ENCODE data around the gene ZNF316. TPM values are rescaled to one million over a fixed set of nuclear protein-coding genes. Genes with fewer than 3 reads are reported as not detected.

ZNF316 gene
- total RNA-seq, 4 donors from 2014 or later, result 20.8 to 58.6 (median 30.6) TPM

- no peaks in the 10 kb centered on the region for H3K9me3 ChIP-seq
- WGBS, result 90% methylated on average over 11 of the region's 15 CpGs
- H3K27me3 ChIP-seq, result no peaks in the 10 kb centered on the region
- no peak overlapping the region for H3K27ac ChIP-seq
- no peak for TF ChIP-seq CTCF (IDR thresholded peaks at IDR 0.05)
- TF ChIP-seq POLR2A (IDR thresholded peaks at IDR 0.05), result no peak
- TF ChIP-seq POLR2AphosphoS5 (IDR thresholded peaks at IDR 0.05), result no peak
- no peak for TF ChIP-seq EP300 (IDR thresholded peaks at IDR 0.05)
- no peak overlapping the region for H3K4me3 ChIP-seq
- H3K36me3 ChIP-seq, result peaks cover 95% of the 10 kb centered on the region
- H3K4me1 ChIP-seq, result no peaks in the 10 kb centered on the region
- DNase-seq (ENCODE audit: low spot score in 2 of 2), result no peak
Measured at GRCh38 chr7:6600093-6600492, 37.0 kb upstream of the ZNF316 start.

DNA sequence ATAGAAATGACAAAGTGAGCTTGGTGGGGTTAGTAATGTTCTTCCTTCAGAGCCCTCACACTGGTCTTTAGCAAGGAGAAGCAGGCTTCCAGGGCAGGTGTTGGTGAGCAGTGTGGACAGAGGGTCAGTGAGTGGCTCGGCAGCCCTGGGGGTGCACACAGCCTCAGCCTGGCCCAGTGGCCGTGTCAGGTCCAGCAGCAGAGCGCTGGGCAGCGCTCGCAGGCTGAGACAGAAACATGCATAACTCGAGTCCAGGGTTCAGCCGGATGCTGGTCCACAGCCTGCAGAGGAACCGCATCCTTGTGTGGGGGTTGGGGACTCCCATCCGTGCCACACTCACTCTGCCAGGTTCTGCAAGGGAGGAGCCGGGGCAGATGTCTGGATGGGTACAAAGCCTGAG, 32.7 kb upstream of the ZNF316 start:
- no peaks in the 10 kb centered on the region for H3K27me3 ChIP-seq
- no peak for TF ChIP-seq EP300 (IDR thresholded peaks at IDR 0.05)
- no peak for TF ChIP-seq POLR2AphosphoS5 (IDR thresholded peaks at IDR 0.05)
- no peak for TF ChIP-seq CTCF (IDR thresholded peaks at IDR 0.05)
- no peak for TF ChIP-seq POLR2A (IDR thresholded peaks at IDR 0.05)
- DNase-seq (ENCODE audit: low spot score in 2 of 2), result no peak
- no peak overlapping the region for H3K27ac ChIP-seq
- WGBS, result 89% methylated on average over 8 of the region's 10 CpGs
- no peaks in the 10 kb centered on the region for H3K9me3 ChIP-seq
- peaks cover 85% of the 10 kb centered on the region for H3K36me3 ChIP-seq
- no peaks in the 10 kb centered on the region for H3K4me1 ChIP-seq
- no peak overlapping the region for H3K4me3 ChIP-seq

- Histone ChIP-seq H3K9me3 (no peaks in the 10 kb centered on the region), H3K36me3 (peaks cover 69% of the 10 kb centered on the region), H3K27ac (no peak overlapping the region), H3K27me3 (no peaks in the 10 kb centered on the region), H3K4me3 (no peak overlapping the region), H3K4me1 (no peaks in the 10 kb centered on the region)
- DNase-seq (ENCODE audit: low spot score in 2 of 2), result no peak
- TF ChIP-seq POLR2AphosphoS5 (IDR thresholded peaks at IDR 0.05) (no peak), EP300 (IDR thresholded peaks at IDR 0.05) (no peak), POLR2A (IDR thresholded peaks at IDR 0.05) (no peak), CTCF (IDR thresholded peaks at IDR 0.05) (no peak)
- WGBS, result 89% methylated on average over 28 of the region's 36 CpGs
Measured at GRCh38 chr7:6606866-6607583, 30.1 kb upstream of the ZNF316 start.

- Histone ChIP-seq H3K4me3 (no peak overlapping the region), H3K9me3 (no peaks in the 10 kb centered on the region), H3K36me3 (peaks cover 63% of the 10 kb centered on the region), H3K4me1 (no peaks in the 10 kb centered on the region), H3K27me3 (no peaks in the 10 kb centered on the region), H3K27ac (no peak overlapping the region)
- 90% methylated on average over 18 of the region's 38 CpGs for WGBS
- DNase-seq (ENCODE audit: low spot score in 2 of 2), result no peak
- TF ChIP-seq POLR2A (IDR thresholded peaks at IDR 0.05) (no peak), EP300 (IDR thresholded peaks at IDR 0.05) (no peak), CTCF (IDR thresholded peaks at IDR 0.05) (no peak)
Measured at GRCh38 chr7:6607651-6608051, 29.5 kb upstream of the ZNF316 start.

DNA sequence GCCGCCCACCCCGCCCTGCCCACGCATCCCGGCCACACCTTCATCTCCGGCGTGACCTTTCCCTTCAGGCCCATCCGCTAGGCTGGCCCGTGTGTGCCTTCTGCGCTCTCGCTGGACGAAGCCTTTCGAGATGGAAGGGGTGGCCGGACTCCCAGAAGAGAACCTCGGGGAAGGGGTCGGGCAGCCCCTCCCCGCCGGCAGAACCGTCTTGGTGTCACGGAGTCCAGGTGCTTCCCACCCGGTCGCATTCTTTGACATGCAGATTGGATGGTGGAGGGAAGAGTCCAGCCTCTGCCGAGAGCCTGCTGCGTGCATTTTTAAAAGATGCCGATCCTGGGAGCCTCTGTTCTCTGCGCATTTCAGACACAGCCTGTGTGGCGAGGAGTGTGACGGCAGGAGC, 29.0 kb upstream of the ZNF316 start:
- Histone ChIP-seq H3K4me3 (no peak overlapping the region), H3K36me3 (peaks cover 60% of the 10 kb centered on the region), H3K9me3 (no peaks in the 10 kb centered on the region), H3K27ac (no peak overlapping the region), H3K4me1 (no peaks in the 10 kb centered on the region), H3K27me3 (no peaks in the 10 kb centered on the region)
- WGBS, result over 99% methylated on average over 19 of the region's 27 CpGs
- no peak for DNase-seq (ENCODE audit: low spot score in 2 of 2)
- TF ChIP-seq EP300 (IDR thresholded peaks at IDR 0.05), result no peak
- no peak for TF ChIP-seq POLR2AphosphoS5 (IDR thresholded peaks at IDR 0.05)
- no peak for TF ChIP-seq POLR2A (IDR thresholded peaks at IDR 0.05)
- TF ChIP-seq CTCF (IDR thresholded peaks at IDR 0.05), result no peak
